ENCODE measurements around the gene TWNK. TPM values are rescaled to one million over a fixed set of nuclear protein-coding genes. Genes with fewer than 3 reads are reported as not detected.

TWNK gene
- total RNA-seq, 1 donor from 2014 or later = 5.2 TPM

- DNase-seq (ENCODE audit: low read depth) = no peak
- H3K4me3 ChIP-seq (ENCODE audit: low read depth, low read length) = no peak overlapping the region
- no peak for TF ChIP-seq CTCF (conservative IDR thresholded peaks at IDR 0.05; ENCODE audit: low read depth, low read length)
These were observed 7.8 kb downstream of the TWNK start for GRCh38 chr10:100995181-100995580.

GRCh38 chr10:100996678-100997359 is 9.5 kb downstream of the TWNK start:
- no peak for DNase-seq (ENCODE audit: low read depth)
- H3K4me3 ChIP-seq (ENCODE audit: low read depth, low read length) = peak overlapping the region; percentile 93
- no peak for TF ChIP-seq CTCF (conservative IDR thresholded peaks at IDR 0.05; ENCODE audit: low read depth, low read length)

- DNase-seq (ENCODE audit: low read depth) = no peak
- TF ChIP-seq CTCF (conservative IDR thresholded peaks at IDR 0.05; ENCODE audit: low read depth, low read length) = peak; percentile 88
- peak overlapping the region; percentile 93 for H3K4me3 ChIP-seq (ENCODE audit: low read depth, low read length)
These were observed 10.2 kb downstream of the TWNK start for GRCh38 chr10:100997360-100998182.

- no peak for DNase-seq (ENCODE audit: low read depth)
- peak overlapping the region; percentile 93 for H3K4me3 ChIP-seq (ENCODE audit: low read depth, low read length)
- TF ChIP-seq CTCF (conservative IDR thresholded peaks at IDR 0.05; ENCODE audit: low read depth, low read length) = no peak
These were observed 11.0 kb downstream of the TWNK start for GRCh38 chr10:100998183-100998990.

GRCh38 chr10:100998991-100999741 is 11.8 kb downstream of the TWNK start:
- H3K4me3 ChIP-seq (ENCODE audit: low read depth, low read length) = peak overlapping the region; percentile 93
- TF ChIP-seq CTCF (conservative IDR thresholded peaks at IDR 0.05; ENCODE audit: low read depth, low read length) = peak; percentile 65
- DNase-seq (ENCODE audit: low read depth) = no peak

- no peak for TF ChIP-seq CTCF (conservative IDR thresholded peaks at IDR 0.05; ENCODE audit: low read depth, low read length)
- peak within 1 kb of the TSS; percentile 93 for H3K4me3 ChIP-seq (ENCODE audit: low read depth, low read length)
- DNase-seq (ENCODE audit: low read depth) = no peak
These were observed 12.4 kb downstream of the TWNK start, which contains the start of gene LZTS2 for GRCh38 chr10:100999742-101000126. LZTS2 (plus strand) TSS chr10:100999808; CDS start chr10:101002539, 2,731 bp downstream.
